HG03135 (cell line): Measurements from ENCODE around the gene XAB2.
A peak's percentile ranks its signal among the peaks of the same experiment; 100 is the strongest.
"Not testable (repeated sequence)": the region's sequence is repeated elsewhere in the genome, so short reads cannot be mapped to it uniquely, and the experiment has no call there.

Experiments used
- ATAC-seq: cut with Tn5 transposase; IDR thresholded peaks from one replicate; pipeline ENCODE4 v1.9.1; 2021; ENCODE audit warnings: mild to moderate bottlenecking, moderate library complexity; ENCODE audit not compliant: unreplicated experiment

The XAB2 gene

GRCh38 chr19:7650148-7650547, 20.8 kb upstream of the XAB2 start:
- ATAC-seq = no peak

GRCh38 chr19:7648265-7649014, 19.1 kb upstream of the XAB2 start:
- ATAC-seq = no peak

GRCh38 chr19:7647156-7647555, 17.8 kb upstream of the XAB2 start:
- ATAC-seq = no peak

GRCh38 chr19:7646426-7646700, 17.0 kb upstream of the XAB2 start:
- ATAC-seq = no peak

- ATAC-seq = no peak
Observed at GRCh38 chr19:7645656-7646425, 16.5 kb upstream of the XAB2 start.

GRCh38 chr19:7645163-7645562, 15.8 kb upstream of the XAB2 start:
- ATAC-seq = no peak

- ATAC-seq = no peak
Observed at GRCh38 chr19:7644550-7644877, 15.2 kb upstream of the XAB2 start.

GRCh38 chr19:7643629-7644549, 14.5 kb upstream of the XAB2 start:
- ATAC-seq = not testable (repeated sequence)

GRCh38 chr19:7643031-7643415, 13.7 kb upstream of the XAB2 start:
- ATAC-seq = no peak

- no peak for ATAC-seq
Observed at GRCh38 chr19:7642295-7643030, 13.1 kb upstream of the XAB2 start.

- ATAC-seq = no peak
Observed at GRCh38 chr19:7641290-7642276, 12.2 kb upstream of the XAB2 start.

GRCh38 chr19:7640803-7641202, 11.5 kb upstream of the XAB2 start:
- ATAC-seq = no peak

GRCh38 chr19:7639863-7640348, 10.6 kb upstream of the XAB2 start:
- no peak for ATAC-seq

- ATAC-seq = no peak
Observed at GRCh38 chr19:7638802-7639465, 9.6 kb upstream of the XAB2 start.

GRCh38 chr19:7637374-7638256, 8.3 kb upstream of the XAB2 start:
- peak; percentile 10 for ATAC-seq

- peak; percentile 61 for ATAC-seq
Observed at GRCh38 chr19:7636691-7637373, 7.5 kb upstream of the XAB2 start, which contains the start of gene STXBP2. STXBP2 (plus strand) TSS chr19:7637110; CDS start chr19:7637150, 40 bp downstream.

- ATAC-seq = no peak
Observed at GRCh38 chr19:7636317-7636690, 7.0 kb upstream of the XAB2 start.
